ENCODE data around the gene ALDH7A1. TPM values are rescaled to one million over a fixed set of nuclear protein-coding genes. Genes with fewer than 3 reads are reported as not detected.
"Not testable (repeated sequence)": the region's sequence is repeated elsewhere in the genome, so short reads cannot be mapped to it uniquely, and the experiment has no call there.

Gene ALDH7A1
- total RNA-seq, 1 donor from 2014 or later = 90.6 TPM

DNA sequence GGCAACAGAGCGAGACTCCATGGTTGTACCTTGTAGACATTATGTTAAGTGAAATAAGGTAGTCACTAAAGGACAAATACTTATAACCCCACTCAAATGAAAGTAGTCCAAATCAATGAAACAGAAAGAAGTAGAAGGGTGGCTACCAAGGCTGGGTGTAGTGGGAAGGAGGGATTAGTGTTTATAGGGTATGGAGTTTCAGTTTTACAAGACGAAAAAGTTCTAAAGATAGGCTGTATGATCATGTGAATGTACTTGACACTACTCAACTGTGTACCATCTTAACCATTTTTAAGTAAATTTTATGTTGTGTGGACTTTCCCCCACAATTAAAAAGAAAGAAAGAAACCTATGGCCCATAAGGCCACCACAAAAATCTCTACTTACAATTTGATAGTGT lies 32.2 kb downstream of the ALDH7A1 start:
- H4K20me1 ChIP-seq (ENCODE audit: insufficient read depth, low read length) = no peaks in the 10 kb centered on the region
- H3K4me1 ChIP-seq (ENCODE audit: insufficient read depth, low read length) = no peaks in the 10 kb centered on the region
- TF ChIP-seq EZH2 (IDR thresholded peaks at IDR 0.05; ENCODE audit: insufficient read depth, low read length) = no peak
- TF ChIP-seq, protein P1, sequence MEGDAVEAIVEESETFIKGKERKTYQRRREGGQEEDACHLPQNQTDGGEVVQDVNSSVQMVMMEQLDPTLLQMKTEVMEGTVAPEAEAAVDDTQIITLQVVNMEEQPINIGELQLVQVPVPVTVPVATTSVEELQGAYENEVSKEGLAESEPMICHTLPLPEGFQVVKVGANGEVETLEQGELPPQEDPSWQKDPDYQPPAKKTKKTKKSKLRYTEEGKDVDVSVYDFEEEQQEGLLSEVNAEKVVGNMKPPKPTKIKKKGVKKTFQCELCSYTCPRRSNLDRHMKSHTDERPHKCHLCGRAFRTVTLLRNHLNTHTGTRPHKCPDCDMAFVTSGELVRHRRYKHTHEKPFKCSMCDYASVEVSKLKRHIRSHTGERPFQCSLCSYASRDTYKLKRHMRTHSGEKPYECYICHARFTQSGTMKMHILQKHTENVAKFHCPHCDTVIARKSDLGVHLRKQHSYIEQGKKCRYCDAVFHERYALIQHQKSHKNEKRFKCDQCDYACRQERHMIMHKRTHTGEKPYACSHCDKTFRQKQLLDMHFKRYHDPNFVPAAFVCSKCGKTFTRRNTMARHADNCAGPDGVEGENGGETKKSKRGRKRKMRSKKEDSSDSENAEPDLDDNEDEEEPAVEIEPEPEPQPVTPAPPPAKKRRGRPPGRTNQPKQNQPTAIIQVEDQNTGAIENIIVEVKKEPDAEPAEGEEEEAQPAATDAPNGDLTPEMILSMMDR (IDR thresholded peaks at IDR 0.05; ENCODE audit: insufficient read depth, low read depth, low read length) = no peak
- no peak overlapping the region for H3K9ac ChIP-seq (ENCODE audit: low read length)
- Mint-ChIP-seq H3K27me3 (ENCODE audit: low read depth, unreplicated experiment) (no peaks in the 10 kb centered on the region), H3K4me3 (ENCODE audit: unreplicated experiment) (no peak overlapping the region), H3K9me3 (ENCODE audit: unreplicated experiment) (no peaks in the 10 kb centered on the region), H3K36me3 (ENCODE audit: low read depth, unreplicated experiment) (peaks cover 2% of the 10 kb centered on the region), H3K4me1 (ENCODE audit: low read depth, unreplicated experiment) (no peaks in the 10 kb centered on the region), H3K27ac (ENCODE audit: unreplicated experiment) (no peak overlapping the region)
- H3K27ac ChIP-seq (ENCODE audit: low read depth, low read length) = no peak overlapping the region
- no peaks in the 10 kb centered on the region for H3K27me3 ChIP-seq (ENCODE audit: insufficient read depth, low read length)
- no peak overlapping the region for H3K4me2 ChIP-seq (ENCODE audit: low read length)
- no peak overlapping the region for H2AFZ ChIP-seq (ENCODE audit: low read depth, low read length)
- no peak for DNase-seq (ENCODE audit: low read depth)
- no peaks in the 10 kb centered on the region for H3K9me3 ChIP-seq (ENCODE audit: insufficient read depth, low read depth, low read length)
- no peak for FAIRE-seq
- no peaks in the 10 kb centered on the region for H3K79me2 ChIP-seq (ENCODE audit: insufficient read depth, low read length)
- peaks cover 8% of the 10 kb centered on the region for H3K36me3 ChIP-seq (ENCODE audit: insufficient read depth, low read length)
- H3K4me3 ChIP-seq (ENCODE audit: insufficient read depth, low read depth, low read length) = no peak overlapping the region

DNA sequence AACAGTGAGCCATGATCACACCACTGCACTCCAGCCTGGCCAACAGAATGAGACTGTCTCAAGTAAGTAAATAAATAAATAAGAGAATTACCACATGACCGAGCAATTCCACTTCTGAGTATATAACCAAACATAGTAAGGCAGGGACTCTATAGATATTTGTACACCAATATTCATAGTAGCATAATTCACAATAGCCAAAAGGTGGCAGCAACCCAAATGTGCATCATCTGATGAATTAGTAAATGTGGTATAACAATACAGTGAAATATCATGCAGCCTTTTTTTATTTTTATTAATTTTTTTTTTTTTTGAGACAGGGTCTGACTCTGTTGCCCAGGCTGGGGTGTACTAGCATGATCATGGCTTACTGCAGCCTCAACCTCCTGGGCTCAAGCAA lies 33.1 kb downstream of the ALDH7A1 start:
- no peak overlapping the region for H3K4me2 ChIP-seq (ENCODE audit: low read length)
- H3K79me2 ChIP-seq (ENCODE audit: insufficient read depth, low read length) = no peaks in the 10 kb centered on the region
- H4K20me1 ChIP-seq (ENCODE audit: insufficient read depth, low read length) = no peaks in the 10 kb centered on the region
- DNase-seq (ENCODE audit: low read depth) (no peak), FAIRE-seq (no peak)
- H3K9me3 ChIP-seq (ENCODE audit: insufficient read depth, low read depth, low read length) = no peaks in the 10 kb centered on the region
- H3K9me3 Mint-ChIP-seq (ENCODE audit: unreplicated experiment) = no peaks in the 10 kb centered on the region
- H3K27me3 Mint-ChIP-seq (ENCODE audit: low read depth, unreplicated experiment) = no peaks in the 10 kb centered on the region
- H3K27ac ChIP-seq (ENCODE audit: low read depth, low read length) = no peak overlapping the region
- H2AFZ ChIP-seq (ENCODE audit: low read depth, low read length) = no peak overlapping the region
- H3K4me3 ChIP-seq (ENCODE audit: insufficient read depth, low read depth, low read length) = no peak overlapping the region
- no peak overlapping the region for H3K9ac ChIP-seq (ENCODE audit: low read length)
- H3K4me3 Mint-ChIP-seq (ENCODE audit: unreplicated experiment) = no peak overlapping the region
- no peak overlapping the region for H3K27ac Mint-ChIP-seq (ENCODE audit: unreplicated experiment)
- TF ChIP-seq EZH2 (IDR thresholded peaks at IDR 0.05; ENCODE audit: insufficient read depth, low read length) = no peak
- TF ChIP-seq, protein P1 (IDR thresholded peaks at IDR 0.05; ENCODE audit: insufficient read depth, low read depth, low read length) = no peak
- peaks cover 2% of the 10 kb centered on the region for H3K36me3 Mint-ChIP-seq (ENCODE audit: low read depth, unreplicated experiment)
- no peaks in the 10 kb centered on the region for H3K4me1 ChIP-seq (ENCODE audit: insufficient read depth, low read length)
- no peaks in the 10 kb centered on the region for H3K4me1 Mint-ChIP-seq (ENCODE audit: low read depth, unreplicated experiment)
- H3K36me3 ChIP-seq (ENCODE audit: insufficient read depth, low read length) = peaks cover 8% of the 10 kb centered on the region
- no peaks in the 10 kb centered on the region for H3K27me3 ChIP-seq (ENCODE audit: insufficient read depth, low read length)

DNA sequence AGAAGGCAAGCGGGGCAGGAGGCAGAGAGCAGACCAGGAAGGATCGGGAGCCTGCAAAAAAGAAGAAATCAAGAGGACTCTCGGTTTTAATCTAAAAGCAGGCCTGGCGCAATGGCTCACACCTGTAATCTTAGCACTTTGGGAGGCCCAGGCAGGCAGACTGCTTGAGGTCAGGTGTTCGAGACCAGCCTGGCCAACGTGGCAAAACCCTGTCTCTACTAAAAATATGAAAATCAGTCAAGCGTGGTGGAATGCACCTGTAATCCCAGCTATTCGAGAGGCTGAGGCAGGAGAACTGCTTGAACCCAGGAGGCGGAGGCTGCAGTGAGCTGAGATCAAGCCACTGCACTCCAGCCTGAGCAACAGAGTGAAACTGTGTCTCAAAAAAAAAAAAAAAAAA lies 39.9 kb downstream of the ALDH7A1 start:
- not testable (repeated sequence) for H2AFZ ChIP-seq (ENCODE audit: low read depth, low read length); H3K4me3 ChIP-seq (ENCODE audit: insufficient read depth, low read depth, low read length); DNase-seq (ENCODE audit: low read depth); FAIRE-seq; H3K36me3 Mint-ChIP-seq (ENCODE audit: low read depth, unreplicated experiment); H4K20me1 ChIP-seq (ENCODE audit: insufficient read depth, low read length); H3K4me2 ChIP-seq (ENCODE audit: low read length); H3K9me3 ChIP-seq (ENCODE audit: insufficient read depth, low read depth, low read length); H3K27me3 ChIP-seq (ENCODE audit: insufficient read depth, low read length); H3K9me3 Mint-ChIP-seq (ENCODE audit: unreplicated experiment); H3K27ac Mint-ChIP-seq (ENCODE audit: unreplicated experiment); H3K4me3 Mint-ChIP-seq (ENCODE audit: unreplicated experiment); H3K79me2 ChIP-seq (ENCODE audit: insufficient read depth, low read length); H3K27ac ChIP-seq (ENCODE audit: low read depth, low read length); H3K4me1 Mint-ChIP-seq (ENCODE audit: low read depth, unreplicated experiment); H3K9ac ChIP-seq (ENCODE audit: low read length); H3K4me1 ChIP-seq (ENCODE audit: insufficient read depth, low read length); H3K27me3 Mint-ChIP-seq (ENCODE audit: low read depth, unreplicated experiment)
- peaks cover 23% of the 10 kb centered on the region for H3K36me3 ChIP-seq (ENCODE audit: insufficient read depth, low read length)

Measured in astrocyte (in vitro differentiated cells and primary cell).